ENCODE results near the gene POLR1G. TPM values are rescaled to one million over a fixed set of nuclear protein-coding genes. Genes with fewer than 3 reads are reported as not detected.

POLR1G gene
- total and polyA plus RNA-seq, 9 of the 15 experiments (the other 6 are each of a cell fraction or from before 2014, with no cell fraction given), result 3.0 to 50.1 (median 27.4) TPM

- no peak for TF ChIP-seq NFIX (CRISPR knock-in tag; IDR thresholded peaks at IDR 0.05; ENCODE audit: low read depth)
- peak; percentile 44; the same call in 1 of the 2 replicates for TF ChIP-seq PHF8 (IDR thresholded peaks at IDR 0.05; ENCODE audit: borderline replicate concordance, low read length)
- no peak for TF ChIP-seq ARID2 (IDR thresholded peaks at IDR 0.05)
- TF ChIP-seq ZNF561 (CRISPR knock-in tag; conservative IDR thresholded peaks at IDR 0.05), result no peak
- peak; percentile 24; the same call in 1 of the 2 replicates for TF ChIP-seq ZBTB12 (CRISPR knock-in tag; IDR thresholded peaks at IDR 0.05)
- TF ChIP-seq ZNF695 (CRISPR knock-in tag; IDR thresholded peaks at IDR 0.05), result no peak
- TF ChIP-seq ZNF24 (IDR thresholded peaks at IDR 0.05), result peak; percentile 15; the same call in 1 of the 2 replicates
- TF ChIP-seq HIVEP1 (CRISPR knock-in tag; IDR thresholded peaks at IDR 0.05), result no peak
- no peak for TF ChIP-seq NONO (IDR thresholded peaks at IDR 0.05; ENCODE audit: low read depth in 2 of 2, low read length in 1 of 2)
- TF ChIP-seq ZFP30 (CRISPR knock-in tag; IDR thresholded peaks at IDR 0.05; ENCODE audit: borderline replicate concordance), result no peak
- TF ChIP-seq TFAP4 (CRISPR knock-in tag; IDR thresholded peaks at IDR 0.05; ENCODE audit: borderline replicate concordance), result peak; percentile 42; the same call in 1 of the 2 replicates
- no peak for TF ChIP-seq SMC3 (conservative IDR thresholded peaks at IDR 0.05; ENCODE audit: insufficient read depth, low read depth, low read length)
- peak; percentile 92 for TF ChIP-seq GTF3C2 (IDR thresholded peaks at IDR 0.05; ENCODE audit: borderline replicate concordance, extremely low read depth, insufficient read length)
- peak; percentile 93 to 98 for TF ChIP-seq KDM1A (IDR thresholded peaks at IDR 0.05)
- TF ChIP-seq LARP7 (IDR thresholded peaks at IDR 0.05), result 0 out of 2 replicates have a peak, but pooled peaks have one; percentile 36
- peak; percentile 4 for TF ChIP-seq ZNF146 (CRISPR knock-in tag; IDR thresholded peaks at IDR 0.05; ENCODE audit: unreplicated experiment)
- TF ChIP-seq ZNF584 (CRISPR knock-in tag; IDR thresholded peaks at IDR 0.05; ENCODE audit: low read depth), result no peak
- TF ChIP-seq HDAC6 (IDR thresholded peaks at IDR 0.05; ENCODE audit: low read depth, low read length), result no peak
- TF ChIP-seq ETV5 (CRISPR knock-in tag; IDR thresholded peaks at IDR 0.05; ENCODE audit: low read depth), result no peak
- TF ChIP-seq HDAC2 (IDR thresholded peaks at IDR 0.05), result peak; percentile 98
- TF ChIP-seq JUN (IDR thresholded peaks at IDR 0.05; ENCODE audit: borderline replicate concordance, low read depth, low read length), result 0 out of 2 replicates have a peak, but pooled peaks have one; percentile 35
- no peak for TF ChIP-seq JUN (CRISPR knock-in tag; IDR thresholded peaks at IDR 0.05; ENCODE audit: borderline replicate concordance)
- TF ChIP-seq STAT5A (IDR thresholded peaks at IDR 0.05; ENCODE audit: borderline replicate concordance, low read length), result no peak
- no peak for TF ChIP-seq KAT2B (IDR thresholded peaks at IDR 0.05; ENCODE audit: low read depth, low read length)
Measured at GRCh38 chr19:45428384-45429231, 22.2 kb downstream of the POLR1G start (continued).

Measured in K562 (cell line).